B cell (primary cell): ENCODE results near the gene FBXL14.

Experiments
- CTCF ChIP-seq: fragments of 200-600 bp; IDR thresholded peaks from one replicate; pipeline ENCODE4 v1.8.0; 2022; ENCODE audit warnings: antibody characterized with exemption, mild to moderate bottlenecking
- EZH2 ChIP-seq: IDR thresholded peaks from 2 replicates; pipeline ENCODE4 v1.6.1; 2012; ENCODE audit warnings: borderline replicate concordance, low read depth, mild to moderate bottlenecking, moderate library complexity, low read length; ENCODE audit not compliant: insufficient read depth, poor library complexity, severe bottlenecking

- TF ChIP-seq CTCF, result no peak
- TF ChIP-seq EZH2, result no peak
Measured at GRCh38 chr12:1532375-1533165, 61.8 kb downstream of the FBXL14 start.
